IMR-90 (cell line): ENCODE measurements around the gene ZBTB8A. TPM values are rescaled to one million over a fixed set of nuclear protein-coding genes. Genes with fewer than 3 reads are reported as not detected.

Experiments used
- ATAC-seq: fragments of 200-7000 bp; cut with Tn5 transposase; 2 replicates; pipeline ENCODE4 v1.9.1; 2020; ENCODE audit warnings: low read depth, mild to moderate bottlenecking, moderate library complexity
- BruUV-seq: library from RNA; stranded (reverse); fragments of 400-500 nt; replicated peaks from 2 replicates; lab custom pipeline; 2021; lab: Mats Ljungman, UMichigan
- CTCF ChIA-PET: fragments of 300-600 bp; formaldehyde crosslinking; extraction: SDS; loops from one replicate; lab custom pipeline; 2021; ENCODE audit warnings: antibody characterized with exemption; lab: Yijun Ruan, JAX
- POLR2A ChIA-PET: fragments of 300-600 bp; sonication (Branson Sonifier 250); formaldehyde crosslinking; loops from one replicate; lab custom pipeline; 2022; ENCODE audit warnings: antibody characterized with exemption; ENCODE audit not compliant: unreplicated experiment; lab: Charles Lee
- DNase-seq: peaks from one replicate; pipeline ENCODE4 v3.0.0; 2013
- H2AFZ ChIP-seq: replicated peaks from 2 replicates; pipeline ENCODE3; 2013; ENCODE audit warnings: low read length, mild to moderate bottlenecking; ENCODE audit not compliant: poor library complexity
- H2AK5ac ChIP-seq: 2 replicates; pipeline ENCODE4 v1.6.1; 2013; ENCODE audit warnings: low read depth, low read length, inconsistent platforms
- H2AK9ac ChIP-seq: replicated peaks from 2 replicates; pipeline ENCODE3; 2013; ENCODE audit warnings: mild to moderate bottlenecking, low read depth, low read length, moderate library complexity; ENCODE audit not compliant: poor library complexity
- H2BK120ac ChIP-seq: 2 replicates; pipeline ENCODE4 v1.6.1; 2013; ENCODE audit warnings: low read depth, low read length, inconsistent platforms
- H2BK15ac ChIP-seq: 3 replicates; pipeline ENCODE4 v1.6.1; 2013; ENCODE audit warnings: low read depth, low read length, inconsistent platforms
- H2BK20ac ChIP-seq: 2 replicates; pipeline ENCODE4 v1.6.1; 2013; ENCODE audit warnings: low read depth, mild to moderate bottlenecking, inconsistent platforms, low read length, moderate library complexity
- H2BK5ac ChIP-seq: 2 replicates; pipeline ENCODE4 v1.6.1; 2013; ENCODE audit warnings: mild to moderate bottlenecking, low read depth, low read length, inconsistent platforms; ENCODE audit not compliant: poor library complexity, severe bottlenecking
- H3K14ac ChIP-seq: replicated peaks from 2 replicates; pipeline ENCODE4 v1.6.1; 2013; ENCODE audit warnings: low read depth, low read length, inconsistent platforms
- H3K18ac ChIP-seq: 2 replicates; pipeline ENCODE4 v1.6.1; 2013; ENCODE audit warnings: low read depth, low read length, control low read depth
- H3K23ac ChIP-seq: 2 replicates; pipeline ENCODE4 v1.6.1; 2013; ENCODE audit warnings: low read depth, low read length, inconsistent platforms
- H3K27ac ChIP-seq: 2 replicates; pipeline ENCODE4 v1.5.1; 2013; ENCODE audit warnings: mild to moderate bottlenecking, control low read depth, low read length; ENCODE audit not compliant: insufficient read depth
- H3K27me3 ChIP-seq: 2 replicates; pipeline ENCODE4 v1.6.1; 2013; ENCODE audit warnings: low read length; ENCODE audit not compliant: control insufficient read depth, insufficient read depth
- H3K36me3 ChIP-seq: 2 replicates; pipeline ENCODE4 v1.6.1; 2013; ENCODE audit warnings: low read length, mixed read lengths; ENCODE audit not compliant: control insufficient read depth, insufficient read depth
- H3K4ac ChIP-seq: 2 replicates; pipeline ENCODE4 v1.6.1; 2013; ENCODE audit warnings: low read depth, low read length, inconsistent platforms
- H3K4me1 ChIP-seq: 2 replicates; pipeline ENCODE4 v1.6.1; 2013; ENCODE audit warnings: low read length, mixed read lengths; ENCODE audit not compliant: control insufficient read depth, insufficient read depth
- H3K4me2 ChIP-seq: 2 replicates; pipeline ENCODE4 v1.6.1; 2013; ENCODE audit warnings: low read depth, mild to moderate bottlenecking, control low read depth, low read length, moderate library complexity
- H3K4me3 ChIP-seq: 2 replicates; pipeline ENCODE4 v1.5.1; 2013; ENCODE audit warnings: low read depth, mild to moderate bottlenecking, control low read depth, low read length, moderate library complexity; ENCODE audit not compliant: insufficient read depth
- H3K56ac ChIP-seq: 2 replicates; pipeline ENCODE4 v1.6.1; 2013; ENCODE audit warnings: low read length, inconsistent platforms; ENCODE audit not compliant: insufficient read depth; ENCODE audit errors: extremely low read depth
- H3K79me1 ChIP-seq, 2 experiments: 2 replicates each; pipeline ENCODE4 v1.6.1; 2013; ENCODE audit warnings: low read length in 2 of 2, inconsistent platforms in 1 of 2, low read depth in 1 of 2
- H3K9ac ChIP-seq: 2 replicates; pipeline ENCODE4 v1.6.1; 2013; ENCODE audit warnings: low read depth, low read length, control low read depth
- H3K9me1 ChIP-seq: 2 replicates; pipeline ENCODE4 v1.6.1; 2013; ENCODE audit warnings: low read length, inconsistent platforms; ENCODE audit not compliant: insufficient read depth
- H3K9me3 ChIP-seq: 2 replicates; pipeline ENCODE4 v1.6.1; 2013; ENCODE audit warnings: low read length; ENCODE audit not compliant: control insufficient read depth, insufficient read depth
- H4K20me1 ChIP-seq: 2 replicates; pipeline ENCODE4 v1.6.1; 2013; ENCODE audit warnings: low read length, inconsistent platforms; ENCODE audit not compliant: insufficient read depth
- H4K5ac ChIP-seq: 2 replicates; pipeline ENCODE4 v1.6.1; 2013; ENCODE audit warnings: mild to moderate bottlenecking, low read depth, low read length, control low read depth
- H4K8ac ChIP-seq, 2 experiments: 2 replicates each; pipeline ENCODE4 v1.6.1; 2013; ENCODE audit warnings: low read depth in 2 of 2, low read length in 2 of 2, control low read depth in 1 of 2, inconsistent platforms in 1 of 2
- H4K91ac ChIP-seq: 2 replicates; pipeline ENCODE4 v1.6.1; 2013; ENCODE audit warnings: low read depth, low read length, inconsistent platforms; ENCODE audit not compliant: insufficient read depth
- BHLHE40 ChIP-seq: fragments of 150-350 bp; IDR thresholded peaks from 2 replicates; pipeline ENCODE4 v1.6.1; 2016; ENCODE audit warnings: mild to moderate bottlenecking, low read depth, low read length
- CHD1 ChIP-seq: IDR thresholded peaks from 2 replicates; pipeline ENCODE4 v1.6.1; 2012; ENCODE audit warnings: low read depth, low read length, improper control_type of control experiment
- CTCF ChIP-seq: conservative IDR thresholded peaks from 2 replicates; pipeline ENCODE4 v1.5.1; 2012; ENCODE audit warnings: mild to moderate bottlenecking, low read depth, low read length, improper control_type of control experiment
- ELK1 ChIP-seq: fragments of 150-350 bp; IDR thresholded peaks from 2 replicates; pipeline ENCODE4 v1.6.1; 2016; ENCODE audit warnings: low read depth, mild to moderate bottlenecking, low read length, moderate library complexity, borderline replicate concordance
- FOS ChIP-seq: fragments of 150-350 bp; IDR thresholded peaks from 2 replicates; pipeline ENCODE4 v1.6.1; 2016; ENCODE audit warnings: low read depth, low read length
- MAFK ChIP-seq: IDR thresholded peaks from 2 replicates; pipeline ENCODE4 v1.6.1; 2012; ENCODE audit warnings: low read depth, low read length, improper control_type of control experiment
- MAZ ChIP-seq: IDR thresholded peaks from 2 replicates; pipeline ENCODE4 v1.6.1; 2012; ENCODE audit warnings: low read depth, mild to moderate bottlenecking, low read length, improper control_type of control experiment, moderate library complexity, borderline replicate concordance
- NFE2L2 ChIP-seq: fragments of 150-350 bp; IDR thresholded peaks from 2 replicates; pipeline ENCODE4 v1.6.1; 2016; ENCODE audit warnings: low read depth, mild to moderate bottlenecking, low read length
- RCOR1 ChIP-seq: IDR thresholded peaks from 2 replicates; pipeline ENCODE4 v1.6.1; 2012; ENCODE audit warnings: mild to moderate bottlenecking, low read length, improper control_type of control experiment; ENCODE audit not compliant: insufficient replicate concordance
- RFX5 ChIP-seq: IDR thresholded peaks from 2 replicates; pipeline ENCODE4 v1.8.0; 2012; ENCODE audit warnings: low read depth, mild to moderate bottlenecking, low read length, moderate library complexity
- USF2 ChIP-seq: fragments of 150-350 bp; IDR thresholded peaks from 2 replicates; pipeline ENCODE4 v1.6.1; 2017; ENCODE audit warnings: mild to moderate bottlenecking, antibody characterized with exemption, low read length, low read depth
- WGBS, 2 experiments: methylation state at CpG; one replicate each; pipeline versions ENCODE4 v1.1.5 to v1.1.7; 2013; ENCODE audit warnings: missing lambda C conversion rate in 2 of 2; ENCODE audit not compliant: insufficient read length in 1 of 2; ENCODE audit errors: extremely low coverage in 2 of 2; 5-methylcytosine and 5-hydroxymethylcytosine counted together
- dilution Hi-C: fragments of 300-500 bp; cut with HindIII; formaldehyde crosslinking; loops from one replicate; pipeline ENCODE4 v1.14.3; 2018; ENCODE audit warnings: low sequenced_read_pairs; ENCODE audit not compliant: unreplicated experiment
- in situ Hi-C: fragments of 300-500 bp; cut with MboI; formaldehyde crosslinking; loops from 3 replicates; pipeline ENCODE4 v1.14.3; 2019; ENCODE audit warnings: low sequenced_read_pairs, inconsistent platforms, mixed read lengths
- intact Hi-C: fragments of 100-400 bp; cut with micrococcal nuclease; formaldehyde crosslinking; loops from 2 replicates; pipeline ENCODE4 v1.10.0; 2022
- polyA plus RNA-seq, 3 experiments: library from polyadenylated mRNA; depleted of rRNA; stranded (reverse); fragments of >200 nt; gene quantifications; 2 replicates each; pipeline ENCODE4 v1.2.3, GENCODE V29; 2012; ENCODE audit warnings: low replicate concordance in 1 of 3
- total RNA-seq: library from RNA; depleted of rRNA; stranded (reverse); fragments of >200 nt; gene quantifications from 2 replicates; pipeline ENCODE4 v1.2.3, GENCODE V29; 2012

Gene ZBTB8A
- total and polyA plus RNA-seq, 2 of the 4 experiments (the other 2 are of a cell fraction) = 2.1 to 6.1 TPM

- WGBS, 2 experiments = 100% methylated on average over 1 of the region's 4 CpGs; no CpG with 5 or more reads in 1 of the 2 experiments
These were observed 3.1 kb upstream of the ZBTB8A start for GRCh38 chr1:32536117-32536516.

More at GRCh38 chr1:32536117-32536516, 3.1 kb upstream of the ZBTB8A start:
- no peak overlapping the region for H4K5ac ChIP-seq
- intact Hi-C loops (no loop called here), dilution Hi-C loops (no loop called here), in situ Hi-C loops (no loop called here)
- TF ChIP-seq CHD1 = no peak
- no peak for TF ChIP-seq USF2
- no peak for TF ChIP-seq MAZ
- TF ChIP-seq FOS = no peak
- no peak for TF ChIP-seq RCOR1
- no peak for TF ChIP-seq NFE2L2
- no peak for TF ChIP-seq RFX5
- no peak for TF ChIP-seq BHLHE40
- no peak for TF ChIP-seq MAFK
- TF ChIP-seq ELK1 = no peak
- TF ChIP-seq CTCF = no peak
- ATAC-seq (no peak), DNase-seq (no peak)
- no peak overlapping the region for H2BK5ac ChIP-seq
- H3K36me3 ChIP-seq = no peaks in the 10 kb centered on the region
- H4K91ac ChIP-seq = no peak overlapping the region
- no peak overlapping the region for H2BK20ac ChIP-seq
- no peak overlapping the region for H2AK5ac ChIP-seq
- H3K18ac ChIP-seq = no peak overlapping the region
- H3K27me3 ChIP-seq = peaks cover 6% of the 10 kb centered on the region
- no peak overlapping the region for H2BK15ac ChIP-seq
- no peak overlapping the region for H2AFZ ChIP-seq
- BruUV-seq = no TSS peak
- H3K4me3 ChIP-seq = no peak overlapping the region
- H3K9me1 ChIP-seq = peaks cover 9% of the 10 kb centered on the region
- ChIA-PET POLR2A (no interaction called here), CTCF (interaction anchor here (2.8 kb wide), 1 partner anchor 16 kb away, joined by 23 read pairs; no protein-coding TSS in a partner anchor)
- no peak overlapping the region for H3K4me2 ChIP-seq
- H4K8ac ChIP-seq = no peak overlapping the region
- no peak overlapping the region for H3K9ac ChIP-seq
- H3K56ac ChIP-seq = no peak overlapping the region
- H3K4me1 ChIP-seq = no peaks in the 10 kb centered on the region
- no peak overlapping the region for H2BK120ac ChIP-seq
- H3K27ac ChIP-seq = no peak overlapping the region
- H3K79me1 ChIP-seq = peaks cover 9 to 13% of the 10 kb centered on the region in 2 experiments; a peak in 3 of 4 replicates
- H3K9me3 ChIP-seq = no peaks in the 10 kb centered on the region
- peaks cover 5% of the 10 kb centered on the region; the same call in 1 of the 2 replicates for H4K20me1 ChIP-seq
- no peak overlapping the region for H3K14ac ChIP-seq
- H3K23ac ChIP-seq = no peak overlapping the region
- no peak overlapping the region for H2AK9ac ChIP-seq
- no peak overlapping the region for H3K4ac ChIP-seq
